DOHH2 (cell line): ENCODE measurements around the gene BPI.

Experiments used
- CTCF ChIP-seq: fragments of 200-600 bp; sonication (generic); IDR thresholded peaks from one replicate; pipeline ENCODE4 v1.5.1; 2014; ENCODE audit warnings: antibody characterized with exemption, mild to moderate bottlenecking, low read depth, low read length; ENCODE audit not compliant: poor library complexity, severe bottlenecking
- EZH2phosphoT487 ChIP-seq: fragments of 200-600 bp; sonication (generic); IDR thresholded peaks from 2 replicates; pipeline ENCODE4 v1.6.1; 2017; ENCODE audit warnings: borderline replicate concordance, mild to moderate bottlenecking, antibody characterized with exemption, low read length, moderate library complexity, mixed read lengths

- TF ChIP-seq CTCF = no peak
- no peak for TF ChIP-seq EZH2phosphoT487
Observed at GRCh38 chr20:38330638-38331037, 26.7 kb downstream of the BPI start.
